ENCODE data around the gene CLASRP. TPM values are rescaled to one million over a fixed set of nuclear protein-coding genes. Genes with fewer than 3 reads are reported as not detected.
"Not testable (repeated sequence)": the region's sequence is repeated elsewhere in the genome, so short reads cannot be mapped to it uniquely, and the experiment has no call there.

Gene CLASRP
- polyA plus RNA-seq, 2 donors, result 42.6 to 132 TPM

DNA sequence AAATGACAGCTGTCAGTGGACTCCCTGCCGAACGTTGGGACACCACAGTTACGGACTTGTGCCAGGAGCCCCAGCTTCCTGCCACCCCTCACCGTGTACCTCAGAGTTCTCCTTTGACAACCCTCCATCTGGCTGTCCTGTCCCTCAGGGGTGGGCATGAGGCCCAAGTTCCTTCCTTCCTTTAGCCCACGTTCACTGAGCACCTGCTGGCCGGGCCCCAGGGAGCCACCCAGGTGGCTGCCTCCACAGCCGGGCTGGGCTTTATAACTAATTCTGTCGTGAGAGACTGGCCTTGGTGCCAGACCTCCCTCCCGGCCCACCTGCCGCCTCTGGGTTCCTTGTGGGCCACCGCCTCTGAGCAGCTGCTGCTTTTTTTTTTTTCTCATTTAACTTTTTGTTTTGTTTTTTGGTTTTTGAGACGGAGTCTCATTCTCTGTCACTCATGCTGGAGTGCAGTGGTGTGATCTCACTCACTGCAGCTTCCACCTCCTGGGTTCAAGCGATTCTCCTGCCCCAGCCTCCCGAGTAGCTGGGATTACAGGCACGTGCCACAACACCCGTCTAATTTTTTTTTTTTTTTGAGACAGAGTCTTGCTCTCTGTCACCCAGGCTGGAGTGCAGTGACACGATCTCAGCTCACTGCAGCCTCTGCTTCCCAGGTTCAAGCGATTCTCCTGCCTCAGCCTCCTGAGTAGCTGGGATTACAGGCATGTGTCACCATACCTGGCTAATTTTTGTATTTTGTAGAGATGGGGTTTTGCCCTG lies 79.9 kb downstream of the CLASRP start:
- H3K27ac ChIP-seq (ENCODE audit: low read depth in 2 of 2, low read length in 1 of 2); H3K4me3 ChIP-seq (ENCODE audit: low read depth in 1 of 2, low read length in 2 of 2); H3K9me3 ChIP-seq (ENCODE audit: control insufficient read depth in 2 of 2, insufficient read depth in 1 of 2, low read depth in 1 of 2, low read length in 1 of 2); H3K36me3 ChIP-seq (ENCODE audit: control insufficient read depth in 2 of 2, insufficient read depth in 2 of 2, low read length in 1 of 2); H3K27me3 ChIP-seq (ENCODE audit: control insufficient read depth in 1 of 2, insufficient read depth in 2 of 2, low read length in 2 of 2): not testable (repeated sequence)
- peaks cover 4 to 45% of the 10 kb centered on the region in 2 donors for H3K4me1 ChIP-seq (ENCODE audit: control insufficient read depth in 2 of 2, insufficient read depth in 2 of 2, low read length in 1 of 2)
- 50 to 53% methylated on average over 18 of the region's 18 CpGs for WGBS, 2 donors

DNA sequence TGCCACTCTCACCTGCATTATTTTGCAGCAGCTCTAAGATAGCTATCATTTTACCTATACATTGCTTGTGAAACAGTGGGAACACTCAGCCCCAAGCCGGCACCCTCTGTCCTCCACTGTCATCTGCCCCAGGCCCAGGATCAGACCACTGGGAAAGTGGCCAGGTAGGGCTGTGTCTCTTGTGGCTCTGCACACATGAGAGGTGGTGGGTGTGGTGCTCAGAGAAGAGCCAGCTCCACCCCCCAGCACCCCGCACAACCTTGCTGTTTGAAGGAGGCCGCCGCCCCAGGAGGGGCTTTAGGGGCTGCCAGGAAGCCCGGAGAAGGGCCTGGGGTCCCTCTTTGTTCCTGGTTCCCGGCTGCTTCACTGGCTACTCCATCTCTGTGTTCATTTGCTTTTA lies 80.7 kb downstream of the CLASRP start:
- peaks cover 0 to 6% of the 10 kb centered on the region in 2 donors for H3K36me3 ChIP-seq (ENCODE audit: control insufficient read depth in 2 of 2, insufficient read depth in 2 of 2, low read length in 1 of 2)

More for the DNA sequence above, 80.7 kb downstream of the CLASRP start:
- WGBS, 2 donors, result 76% methylated on average over 6 of the region's 6 CpGs
- H3K9me3 ChIP-seq (ENCODE audit: control insufficient read depth in 2 of 2, insufficient read depth in 1 of 2, low read depth in 1 of 2, low read length in 1 of 2), result no peaks in the 10 kb centered on the region
- peaks cover 3 to 41% of the 10 kb centered on the region in 2 donors for H3K4me1 ChIP-seq (ENCODE audit: control insufficient read depth in 2 of 2, insufficient read depth in 2 of 2, low read length in 1 of 2)
- H3K27me3 ChIP-seq (ENCODE audit: control insufficient read depth in 1 of 2, insufficient read depth in 2 of 2, low read length in 2 of 2), result no peaks in the 10 kb centered on the region
- no peak overlapping the region for H3K4me3 ChIP-seq (ENCODE audit: low read depth in 1 of 2, low read length in 2 of 2)
- H3K27ac ChIP-seq (ENCODE audit: low read depth in 2 of 2, low read length in 1 of 2), result no peak overlapping the region

Other genes with a start within 250 kb of the CLASRP start
- gene BCAM, start 229.9 kb upstream of the CLASRP start, polyA plus RNA-seq, result 10 to 100 TPM; 18.0 to 22.1 TPM
- 10 to 100 TPM; 58.7 to 60.9 TPM for gene NECTIN2, start 192.7 kb upstream of the CLASRP start, polyA plus RNA-seq
- 10 to 100 TPM; 46.0 to 60.8 TPM for gene TOMM40, start 147.8 kb upstream of the CLASRP start, polyA plus RNA-seq
- 10 to 100 TPM in 1 of 2 donors, 1 to 10 TPM in 1; 9.6 to 17.9 TPM for gene APOE, start 133.2 kb upstream of the CLASRP start, polyA plus RNA-seq
- gene APOC1, start 124.4 kb upstream of the CLASRP start, polyA plus RNA-seq, result 1 to 10 TPM; 2.0 to 2.2 TPM
- not detected for gene APOC4, start 96.8 kb upstream of the CLASRP start, polyA plus RNA-seq
- under 1 TPM; 0.84 to 0.87 TPM for gene APOC2, start 93.0 kb upstream of the CLASRP start, polyA plus RNA-seq
- gene CLPTM1, start 83.7 kb upstream of the CLASRP start, polyA plus RNA-seq, result 10 to 100 TPM; 56.0 to 61.9 TPM
- gene RELB, start 37.6 kb upstream of the CLASRP start, polyA plus RNA-seq, result 1 to 10 TPM; 7.2 TPM
- gene ZNF296, start 37.4 kb downstream of the CLASRP start, polyA plus RNA-seq, result 10 to 100 TPM in 1 of 2 donors, 1 to 10 TPM in 1; 7.6 to 14.5 TPM
- 10 to 100 TPM; 20.7 to 21.3 TPM for gene GEMIN7, start 40.2 kb downstream of the CLASRP start, polyA plus RNA-seq
- gene PPP1R37, start 54.1 kb downstream of the CLASRP start, polyA plus RNA-seq, result 10 to 100 TPM; 17.5 to 43.1 TPM
- gene NKPD1, start 121.9 kb downstream of the CLASRP start, polyA plus RNA-seq, result 1 to 10 TPM in 1 of 2 donors, under 1 TPM in 1; 0.61 to 1.3 TPM
- 10 to 100 TPM; 25.9 to 26.4 TPM for gene TRAPPC6A, start 139.2 kb downstream of the CLASRP start, polyA plus RNA-seq
- 1 to 10 TPM; 2.2 to 3.1 TPM for gene BLOC1S3, start 139.7 kb downstream of the CLASRP start, polyA plus RNA-seq
- gene EXOC3L2, start 206.4 kb downstream of the CLASRP start, polyA plus RNA-seq, result 1 to 10 TPM; 1.3 to 1.5 TPM
- 10 to 100 TPM; 11.9 to 15.9 TPM for gene MARK4, start 212.2 kb downstream of the CLASRP start, polyA plus RNA-seq

All from esophagus (tissue), 2 donors.